Cardiac fibroblast (primary cell): ENCODE data around the gene METTL6.
"Not testable (repeated sequence)": the region's sequence is repeated elsewhere in the genome, so short reads cannot be mapped to it uniquely, and the experiment has no call there.

Experiments
- DNase-seq, 2 donors: peaks; one replicate each; pipeline versions ENCODE4 v3.0.0 to v3.0.0-alpha.2; 2010; ENCODE audit warnings: low read depth in 2 of 2
- H3K4me3 ChIP-seq, 2 donors: replicated peaks in 1 of 2; 1 replicate in 1 of 2; 2 replicates in 1 of 2; pipeline ENCODE4 v1.5.1; 2011; ENCODE audit warnings: low read depth in 2 of 2, low read length in 2 of 2, mild to moderate bottlenecking in 2 of 2, moderate library complexity in 1 of 2
- TF ChIP-seq, protein P1 (sequence below): IDR thresholded peaks from one replicate; pipeline ENCODE4 v1.5.1; 2011; ENCODE audit warnings: low read depth, mild to moderate bottlenecking, low read length, inconsistent platforms

Gene METTL6

DNA sequence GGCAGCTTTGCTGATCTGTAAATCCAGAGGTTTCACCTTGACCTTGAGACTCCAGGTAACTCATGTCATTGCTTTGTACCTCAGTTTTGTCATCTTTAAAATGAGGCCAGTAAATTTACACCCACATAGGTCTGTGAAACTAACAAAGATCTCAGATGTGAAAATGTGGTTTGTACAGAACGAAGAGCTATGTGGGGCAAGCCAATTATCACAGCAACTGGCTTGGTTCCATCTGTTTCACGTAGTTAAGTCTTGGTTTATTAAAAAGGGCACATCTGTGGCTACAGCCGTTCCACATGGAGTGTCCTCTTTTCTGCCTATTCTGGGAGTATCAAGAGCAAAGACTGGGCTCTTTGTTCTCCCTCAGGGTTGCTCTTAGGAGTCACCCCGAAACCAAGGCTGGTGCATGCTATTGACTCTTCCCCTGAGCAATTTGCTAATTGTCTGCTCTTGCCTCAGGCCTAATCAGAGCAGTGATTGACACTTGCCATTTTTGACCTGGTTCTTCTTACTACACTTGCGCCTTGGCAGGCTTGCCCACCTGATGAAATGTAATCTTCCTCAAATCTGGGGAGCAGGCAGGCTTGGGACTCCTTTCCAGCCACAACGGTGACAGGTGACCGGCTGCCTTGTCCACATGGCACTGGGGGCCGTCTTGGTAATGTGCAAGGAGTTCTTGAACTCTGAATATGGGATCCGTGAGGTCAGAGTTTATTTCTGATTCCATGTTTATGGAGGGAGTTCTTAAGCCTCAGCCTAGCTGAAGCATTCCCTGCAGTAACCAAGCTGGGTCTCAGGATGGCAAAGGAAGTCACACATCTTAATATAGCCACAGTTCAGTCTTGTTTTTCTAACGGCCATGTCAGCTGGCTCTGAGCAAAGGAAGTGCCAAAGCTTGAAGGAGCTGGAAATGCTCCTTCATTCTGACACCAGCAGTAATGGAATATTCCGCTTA lies 40.2 kb upstream of the METTL6 start:
- DNase-seq: no peak

DNA sequence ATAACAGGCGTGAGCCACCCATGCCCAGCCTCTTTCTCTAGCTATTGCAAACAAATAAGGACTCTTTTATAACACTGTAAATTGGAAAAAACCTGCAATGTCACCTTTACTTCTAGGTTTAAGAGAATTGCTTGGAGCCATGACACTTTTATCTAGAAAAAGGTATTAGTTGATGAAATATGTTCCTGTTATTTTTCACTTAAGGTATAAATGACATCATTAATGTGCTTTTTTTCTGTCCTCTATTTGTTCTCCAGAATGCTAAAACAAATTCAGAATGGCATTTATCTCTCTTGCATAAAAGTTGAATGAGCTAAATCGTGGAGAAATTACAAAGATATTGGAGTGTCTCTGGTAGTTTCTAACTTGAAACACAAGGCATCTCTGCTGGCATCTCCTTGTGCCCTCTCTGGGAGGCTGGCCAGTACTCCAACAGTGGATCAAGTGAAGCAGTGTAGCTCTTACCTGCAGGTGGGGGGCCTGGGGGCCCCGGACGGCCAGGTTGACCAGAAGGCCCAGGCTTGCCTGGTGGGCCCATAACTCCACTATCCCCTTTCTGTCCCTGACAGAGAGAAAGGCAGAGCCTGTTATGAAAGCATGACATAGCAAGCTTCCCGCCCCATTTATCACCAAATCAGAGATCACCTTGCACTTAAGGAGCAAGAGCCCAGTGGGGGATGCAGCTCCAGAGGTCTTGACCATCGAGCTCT lies 38.7 kb upstream of the METTL6 start:
- H3K4me3 ChIP-seq: no peak overlapping the region
- TF ChIP-seq, protein P1, sequence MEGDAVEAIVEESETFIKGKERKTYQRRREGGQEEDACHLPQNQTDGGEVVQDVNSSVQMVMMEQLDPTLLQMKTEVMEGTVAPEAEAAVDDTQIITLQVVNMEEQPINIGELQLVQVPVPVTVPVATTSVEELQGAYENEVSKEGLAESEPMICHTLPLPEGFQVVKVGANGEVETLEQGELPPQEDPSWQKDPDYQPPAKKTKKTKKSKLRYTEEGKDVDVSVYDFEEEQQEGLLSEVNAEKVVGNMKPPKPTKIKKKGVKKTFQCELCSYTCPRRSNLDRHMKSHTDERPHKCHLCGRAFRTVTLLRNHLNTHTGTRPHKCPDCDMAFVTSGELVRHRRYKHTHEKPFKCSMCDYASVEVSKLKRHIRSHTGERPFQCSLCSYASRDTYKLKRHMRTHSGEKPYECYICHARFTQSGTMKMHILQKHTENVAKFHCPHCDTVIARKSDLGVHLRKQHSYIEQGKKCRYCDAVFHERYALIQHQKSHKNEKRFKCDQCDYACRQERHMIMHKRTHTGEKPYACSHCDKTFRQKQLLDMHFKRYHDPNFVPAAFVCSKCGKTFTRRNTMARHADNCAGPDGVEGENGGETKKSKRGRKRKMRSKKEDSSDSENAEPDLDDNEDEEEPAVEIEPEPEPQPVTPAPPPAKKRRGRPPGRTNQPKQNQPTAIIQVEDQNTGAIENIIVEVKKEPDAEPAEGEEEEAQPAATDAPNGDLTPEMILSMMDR: no peak
- DNase-seq: no peak

More for the DNA sequence above, 40.2 kb upstream of the METTL6 start:
- no peak overlapping the region for H3K4me3 ChIP-seq
- TF ChIP-seq, protein P1: no peak

DNA sequence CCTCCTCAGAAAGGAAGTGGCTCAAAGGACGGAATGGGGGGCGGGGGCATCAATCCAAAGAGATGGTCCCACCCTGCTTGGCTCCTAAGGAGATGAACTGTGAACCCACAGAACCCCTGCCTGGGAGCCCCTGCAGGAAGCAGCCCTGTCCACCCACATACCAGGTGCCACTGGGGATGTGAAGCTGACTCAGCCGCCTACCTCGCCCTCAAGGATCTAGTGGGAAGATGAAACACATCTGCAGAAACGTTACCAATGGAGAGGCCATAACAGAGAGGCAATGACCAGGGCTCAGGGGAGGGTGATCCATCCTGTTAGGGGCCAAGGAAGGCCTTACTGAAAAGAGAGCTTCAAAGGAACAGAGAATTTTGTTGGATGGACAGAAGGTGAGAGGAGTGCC lies 35.1 kb upstream of the METTL6 start:
- no peak for DNase-seq

DNA sequence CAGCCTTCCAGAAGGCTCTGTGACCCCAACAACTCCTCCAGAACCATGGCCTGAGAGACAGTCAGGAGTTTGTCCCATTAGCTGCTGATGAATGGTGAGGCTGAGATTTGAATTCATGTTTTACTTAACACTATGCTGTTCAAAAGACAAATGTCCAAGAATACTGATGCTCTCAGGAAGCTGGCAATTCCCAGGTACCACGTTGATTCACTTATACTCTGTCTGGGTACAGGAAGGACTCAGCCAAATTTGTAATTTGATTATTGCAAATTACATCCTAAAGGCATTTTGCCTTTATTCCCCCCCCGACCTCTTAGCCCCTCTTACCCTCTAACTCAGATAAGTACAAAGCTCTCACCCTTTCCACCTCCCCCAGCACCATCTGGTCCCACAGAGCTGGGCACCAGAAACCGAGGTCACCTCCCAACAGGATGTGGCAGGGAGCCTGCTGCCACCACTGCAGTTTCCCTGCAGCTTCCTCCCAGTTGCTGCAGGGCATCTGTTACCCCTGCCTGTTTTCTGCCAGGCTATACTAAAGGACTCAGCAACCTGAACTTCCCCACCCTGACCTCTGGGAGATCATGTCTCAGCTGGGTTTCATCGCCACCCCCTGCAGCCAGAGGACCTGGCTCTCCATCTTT lies 33.7 kb upstream of the METTL6 start:
- TF ChIP-seq, protein P1: no peak
- H3K4me3 ChIP-seq: no peak overlapping the region
- no peak for DNase-seq

More for the DNA sequence above, 35.1 kb upstream of the METTL6 start:
- TF ChIP-seq, protein P1: no peak
- H3K4me3 ChIP-seq: no peak overlapping the region

DNA sequence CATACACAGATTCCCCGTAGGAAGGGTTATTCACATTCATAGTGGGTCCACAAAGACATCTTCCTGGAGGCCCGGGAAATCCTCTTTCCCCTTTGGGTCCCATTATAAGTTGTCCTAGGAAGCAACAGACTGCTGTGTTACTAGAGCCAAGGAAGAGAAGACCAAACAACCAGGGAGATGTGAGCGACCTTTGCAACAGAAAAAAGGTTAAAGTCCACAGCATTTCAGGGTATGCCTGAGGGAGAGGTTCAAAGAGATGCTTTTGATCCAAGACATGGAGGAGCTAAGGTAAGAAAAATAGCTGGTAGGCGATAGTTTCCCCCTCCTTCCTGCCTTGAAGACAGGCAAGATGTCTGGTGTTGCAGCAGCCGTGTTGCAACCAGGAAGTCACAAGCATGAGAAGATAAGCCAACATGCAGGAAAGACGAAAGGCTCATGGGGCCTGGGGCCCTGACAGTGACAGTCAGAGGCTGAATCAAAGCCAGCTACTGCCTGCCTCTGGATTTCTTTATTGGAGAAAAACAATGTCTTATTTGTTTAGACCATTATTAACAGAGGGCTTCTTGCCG lies 31.0 kb upstream of the METTL6 start:
- no peak for DNase-seq
- no peak overlapping the region for H3K4me3 ChIP-seq
- TF ChIP-seq, protein P1: no peak

DNA sequence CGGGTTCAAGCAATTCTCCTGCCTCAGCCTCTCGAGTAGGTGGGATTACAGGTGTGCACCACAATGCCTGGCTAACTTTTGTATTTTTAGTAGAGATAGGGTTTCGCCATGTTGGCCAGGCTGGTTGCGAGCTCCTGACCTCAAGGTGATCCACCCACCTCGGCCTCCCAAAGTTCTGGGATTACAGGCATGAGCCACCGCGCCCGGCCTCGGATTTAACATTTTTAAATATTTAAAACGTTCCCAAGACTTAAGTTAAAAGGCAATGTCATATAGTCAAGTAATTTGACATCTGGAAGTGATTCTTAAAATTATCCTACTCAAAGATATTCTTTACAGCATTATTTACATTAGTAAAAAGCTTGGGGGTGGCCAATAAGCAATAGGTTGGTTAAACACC lies 29.6 kb upstream of the METTL6 start:
- not testable (repeated sequence) for H3K4me3 ChIP-seq, DNase-seq
